GM18873 (cell line): ENCODE data around the gene IL1RAPL1.

ENCODE experiments used
- ATAC-seq: cut with Tn5 transposase; IDR thresholded peaks from one replicate; pipeline ENCODE4 v1.9.1; 2021; ENCODE audit warnings: mild to moderate bottlenecking, moderate library complexity, moderate number of reproducible peaks; ENCODE audit not compliant: unreplicated experiment, low FRiP score

Gene IL1RAPL1

GRCh38 chrX:28586981-28587551, at the start of gene IL1RAPL1:
Gene IL1RAPL1, plus strand, starts transcription at chrX:28587446.
- ATAC-seq: no peak

GRCh38 chrX:28542791-28543190, 44.5 kb upstream of the IL1RAPL1 start:
- no peak for ATAC-seq

DNA sequence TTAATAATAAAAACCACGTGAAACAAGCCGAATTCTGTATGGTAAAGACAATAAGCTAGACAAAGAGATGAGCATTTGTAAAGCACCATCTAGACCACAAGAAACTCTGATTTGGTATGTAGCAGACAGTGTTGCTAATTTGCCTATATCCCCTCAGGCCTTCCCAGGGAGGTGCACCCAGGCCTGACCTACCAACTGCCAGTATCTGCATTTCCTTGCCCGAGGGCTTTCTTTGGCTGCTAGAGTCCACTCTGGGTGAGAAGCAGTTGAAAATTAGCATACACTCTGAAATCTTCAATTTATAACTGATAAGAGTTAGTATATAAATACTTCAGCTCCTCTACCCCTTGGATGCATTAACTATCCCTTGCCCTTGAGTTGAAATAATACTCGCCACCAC, 37.4 kb upstream of the IL1RAPL1 start:
- ATAC-seq: no peak

DNA sequence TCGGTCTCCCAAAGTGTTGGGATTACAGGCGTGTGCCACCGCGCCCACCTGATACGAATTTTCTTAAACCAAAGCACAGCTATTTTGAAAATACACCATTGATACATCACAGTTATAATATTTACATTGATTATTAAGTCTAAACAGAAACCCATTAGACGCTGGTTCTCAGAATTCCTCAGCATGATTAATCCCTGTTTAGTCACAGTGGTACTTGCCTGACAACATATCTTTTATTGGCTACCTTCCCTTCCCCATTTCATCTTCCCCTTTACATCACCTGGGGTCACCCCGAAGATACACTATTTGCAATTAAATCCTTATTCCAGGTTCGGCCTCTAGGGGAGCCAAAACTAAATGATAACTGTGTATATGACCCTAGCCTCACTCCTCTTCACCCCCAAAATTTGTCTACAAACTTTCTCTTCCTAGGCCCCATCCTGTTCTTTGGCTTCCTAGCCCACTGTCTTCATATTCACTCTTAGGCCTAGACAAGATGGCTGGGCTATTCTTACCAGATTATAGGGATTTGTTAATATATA, 36.8 kb upstream of the IL1RAPL1 start:
- ATAC-seq: no peak

DNA sequence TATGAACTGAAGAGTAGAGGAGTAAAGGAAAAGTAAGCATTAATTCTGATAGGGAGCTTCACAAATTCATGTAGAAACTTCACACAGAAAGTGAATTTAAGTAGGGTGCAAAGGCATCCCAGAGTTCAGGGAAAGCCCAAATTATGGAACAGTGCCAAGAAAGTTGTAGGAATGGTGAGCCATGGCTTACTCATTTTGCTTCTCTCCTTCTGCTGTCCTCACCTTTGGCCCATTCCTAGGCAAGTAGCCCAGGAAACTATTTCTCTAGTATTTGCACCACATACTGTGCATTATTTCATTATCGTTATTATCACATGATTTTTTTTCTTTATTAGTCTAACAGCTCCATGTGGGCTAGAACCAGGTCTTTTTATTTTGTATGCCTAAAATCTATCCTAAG, 34.9 kb upstream of the IL1RAPL1 start:
- no peak for ATAC-seq

- ATAC-seq: no peak
Observed at GRCh38 chrX:28552882-28553829, 34.1 kb upstream of the IL1RAPL1 start.

DNA sequence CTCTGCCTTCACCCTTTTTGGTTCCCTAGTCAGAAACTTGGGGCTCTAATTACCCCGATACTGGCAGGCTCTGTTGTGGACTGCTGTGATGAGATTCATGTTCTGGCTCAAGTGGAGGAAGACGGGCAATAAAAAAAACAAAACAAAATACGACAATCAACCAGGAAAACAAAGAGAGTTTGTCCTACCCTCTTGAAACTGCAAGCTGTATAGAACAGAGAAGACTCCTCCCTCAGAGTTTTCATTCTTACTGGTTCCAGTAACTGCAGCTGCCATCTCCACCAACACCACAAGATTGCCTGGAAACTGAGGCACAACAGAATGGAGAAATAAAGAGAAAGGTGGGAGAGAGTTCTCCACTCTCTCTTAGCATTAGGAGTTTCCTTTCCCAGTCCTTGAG, 11.1 kb upstream of the IL1RAPL1 start:
- no peak for ATAC-seq

- no peak for ATAC-seq
Observed at GRCh38 chrX:28581522-28581921, 5.7 kb upstream of the IL1RAPL1 start.

DNA sequence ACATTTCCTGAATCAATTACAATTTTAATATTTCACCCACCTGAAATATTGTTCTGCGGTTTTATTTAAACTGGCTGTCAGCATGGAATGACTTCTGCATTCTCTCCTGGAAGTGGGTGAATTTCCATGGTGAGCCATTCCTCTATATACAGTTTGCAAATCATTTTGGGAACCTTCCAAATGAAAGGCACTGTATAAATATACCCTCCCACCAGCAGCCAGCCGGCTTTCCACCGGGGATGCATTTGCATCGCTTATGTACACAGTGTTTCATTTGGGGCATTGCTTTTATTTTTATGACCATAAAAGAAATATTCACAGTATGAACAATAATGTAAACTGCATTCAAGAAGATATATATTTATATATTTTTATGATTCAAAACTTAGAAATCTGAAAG, 4.7 kb upstream of the IL1RAPL1 start:
- ATAC-seq: no peak

DNA sequence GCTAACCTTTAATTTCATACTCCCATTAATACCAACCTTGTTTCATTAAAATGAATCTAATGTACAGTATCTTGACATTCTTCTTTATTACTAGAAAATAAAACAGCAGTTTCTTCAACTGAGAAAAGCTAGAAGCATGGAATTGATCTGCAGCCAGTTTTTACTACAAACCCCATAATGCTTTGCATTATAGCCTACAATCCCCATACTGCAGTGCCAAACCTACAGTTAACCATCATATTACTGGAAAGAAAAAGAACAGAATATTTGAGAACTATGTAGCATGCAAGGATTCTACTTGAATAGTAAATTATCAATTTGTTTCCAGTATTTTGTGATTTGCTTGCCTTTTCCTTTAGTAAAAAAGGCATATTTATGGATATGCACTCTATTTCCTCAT, 3.2 kb upstream of the IL1RAPL1 start:
- ATAC-seq: no peak

DNA sequence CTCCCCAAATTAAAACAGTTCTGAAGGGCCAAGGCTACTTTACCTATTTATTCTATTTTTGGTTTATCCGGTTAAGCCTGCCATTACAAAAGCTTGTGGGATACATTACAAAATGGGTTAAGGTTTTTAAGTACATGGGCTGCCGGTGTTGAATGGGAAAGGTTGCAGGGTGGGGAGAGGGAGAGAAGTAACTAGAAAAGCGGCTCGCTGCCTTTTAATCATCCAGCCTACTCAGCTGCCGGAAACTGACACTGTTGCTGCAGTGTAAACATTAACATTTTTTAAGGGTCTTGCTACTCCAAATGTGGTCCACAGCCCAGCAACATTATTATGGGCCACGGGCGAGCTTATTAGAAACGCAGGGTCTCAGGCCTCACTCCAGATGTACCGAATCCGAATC, 1.5 kb upstream of the IL1RAPL1 start:
- ATAC-seq: no peak

GRCh38 chrX:28586286-28586685, 960 bp upstream of the IL1RAPL1 start:
- no peak for ATAC-seq

- no peak for ATAC-seq
Observed at GRCh38 chrX:28589046-28589445, 1.8 kb downstream of the IL1RAPL1 start.

- no peak for ATAC-seq
Observed at GRCh38 chrX:28590396-28590795, 3.1 kb downstream of the IL1RAPL1 start.

DNA sequence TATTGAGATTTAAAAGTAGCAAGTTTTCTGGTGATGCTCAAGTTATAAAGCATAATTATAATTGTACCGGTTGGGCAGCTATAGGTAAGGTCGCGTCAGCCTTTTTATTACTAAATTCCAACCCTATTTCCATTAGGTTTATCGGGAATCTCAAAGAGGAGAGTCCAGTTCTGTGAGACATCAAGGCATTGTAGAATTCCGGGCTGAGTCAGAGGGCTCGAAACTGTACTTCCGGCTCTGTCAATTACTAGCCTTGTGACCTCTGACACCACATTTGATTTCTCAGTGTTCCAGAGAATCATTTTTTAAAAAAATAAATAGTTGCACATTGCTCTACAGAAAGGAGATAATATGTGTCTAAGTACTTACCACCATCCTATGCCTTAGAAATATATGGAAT, 4.3 kb downstream of the IL1RAPL1 start:
- no peak for ATAC-seq

GRCh38 chrX:28595346-28595745, 8.1 kb downstream of the IL1RAPL1 start:
- ATAC-seq: no peak

- no peak for ATAC-seq
Observed at GRCh38 chrX:28599957-28600356, 12.7 kb downstream of the IL1RAPL1 start.

GRCh38 chrX:28609003-28609402, 21.8 kb downstream of the IL1RAPL1 start:
- ATAC-seq: no peak

- ATAC-seq: no peak
Observed at GRCh38 chrX:28609917-28610613, 22.8 kb downstream of the IL1RAPL1 start.

- ATAC-seq: no peak
Observed at GRCh38 chrX:28610746-28611145, 23.5 kb downstream of the IL1RAPL1 start.

DNA sequence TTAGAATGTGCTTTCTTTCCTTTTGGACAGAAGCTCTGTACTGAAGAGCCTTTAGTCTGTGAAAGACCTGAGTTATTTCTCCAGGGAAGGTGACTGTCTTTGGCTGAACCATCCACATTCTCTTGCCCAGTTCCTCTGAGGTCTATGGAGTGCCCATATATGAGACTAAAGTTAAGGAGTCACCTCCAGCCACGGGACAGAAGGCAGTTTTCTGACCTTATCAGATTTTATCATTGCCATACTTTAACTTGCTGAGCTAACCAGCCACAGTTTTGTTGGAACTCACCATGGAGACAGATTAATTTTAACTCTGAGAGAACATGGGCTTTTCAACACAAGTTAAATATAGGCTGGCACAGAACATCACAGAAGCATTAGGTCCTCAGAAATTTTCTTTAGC, 26.3 kb downstream of the IL1RAPL1 start:
- ATAC-seq: no peak
